Type B pancreatic cell (in vitro differentiated cells): ENCODE data around the gene SNX25. TPM values are rescaled to one million over a fixed set of nuclear protein-coding genes. Genes with fewer than 3 reads are reported as not detected.

Experiments used
- DNase-seq: peaks from one replicate; pipeline ENCODE4 v3.0.0; 2021; ENCODE audit warnings: mixed read lengths; ENCODE audit not compliant: unreplicated experiment; ENCODE audit errors: extremely low spot score
- H3K27ac Mint-ChIP-seq: 2 replicates; pipeline ENCODE4 v1.8.0; 2021; ENCODE audit warnings: mild to moderate bottlenecking, mixed read lengths
- H3K27me3 Mint-ChIP-seq: 2 replicates; pipeline ENCODE4 v1.8.0; 2021; ENCODE audit warnings: mixed read lengths
- H3K36me3 Mint-ChIP-seq: 2 replicates; pipeline ENCODE4 v1.8.0; 2021; ENCODE audit warnings: mixed read lengths
- H3K4me1 Mint-ChIP-seq: one replicate; pipeline ENCODE4 v1.8.0; 2021; ENCODE audit warnings: mixed read lengths; ENCODE audit not compliant: unreplicated experiment
- H3K4me3 Mint-ChIP-seq: 2 replicates; pipeline ENCODE4 v1.8.0; 2021; ENCODE audit warnings: mild to moderate bottlenecking, mixed read lengths
- H3K9me3 Mint-ChIP-seq: 2 replicates; pipeline ENCODE4 v1.8.0; 2021; ENCODE audit warnings: mixed read lengths
- total RNA-seq: library from RNA; stranded (reverse); gene quantifications from 2 replicates; pipeline ENCODE4 v1.2.1, GENCODE V29; 2021; ENCODE audit warnings: low replicate concordance
- TF ChIP-seq, protein P1 (sequence below): fragments of 200-600 bp; sonication (generic); conservative IDR thresholded peaks from 2 replicates; pipeline ENCODE4 v1.5.0; 2021; ENCODE audit warnings: antibody characterized with exemption, mild to moderate bottlenecking

Gene SNX25
- total RNA-seq, 1 donor from 2014 or later: 11.2 TPM

DNA sequence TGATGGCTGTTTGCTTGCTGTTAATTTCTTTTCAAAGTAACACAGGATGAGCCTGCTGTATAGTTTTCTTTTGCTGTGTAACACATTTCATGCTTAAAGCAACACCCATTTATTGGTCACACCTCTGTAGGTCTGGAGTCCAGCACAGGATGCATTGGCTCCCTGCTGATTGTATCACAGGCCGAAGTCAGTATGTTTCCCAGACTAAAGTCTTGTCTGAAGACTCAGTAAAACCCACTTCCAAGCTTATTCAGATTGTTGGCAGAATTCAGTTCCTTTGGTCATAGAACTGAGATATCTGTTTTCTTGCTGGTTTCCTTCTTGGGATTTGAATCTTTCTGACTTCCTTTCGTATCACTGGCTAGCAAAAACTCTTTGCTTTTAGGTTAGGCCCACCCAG lies 132.0 kb downstream of the SNX25 start:
- H3K9me3 Mint-ChIP-seq: no peaks in the 10 kb centered on the region
- H3K4me3 Mint-ChIP-seq: no peak overlapping the region
- H3K36me3 Mint-ChIP-seq: peaks cover 32% of the 10 kb centered on the region
- no peaks in the 10 kb centered on the region for H3K4me1 Mint-ChIP-seq
- no peak overlapping the region for H3K27ac Mint-ChIP-seq
- DNase-seq: no peak
- no peaks in the 10 kb centered on the region for H3K27me3 Mint-ChIP-seq
- TF ChIP-seq, protein P1, sequence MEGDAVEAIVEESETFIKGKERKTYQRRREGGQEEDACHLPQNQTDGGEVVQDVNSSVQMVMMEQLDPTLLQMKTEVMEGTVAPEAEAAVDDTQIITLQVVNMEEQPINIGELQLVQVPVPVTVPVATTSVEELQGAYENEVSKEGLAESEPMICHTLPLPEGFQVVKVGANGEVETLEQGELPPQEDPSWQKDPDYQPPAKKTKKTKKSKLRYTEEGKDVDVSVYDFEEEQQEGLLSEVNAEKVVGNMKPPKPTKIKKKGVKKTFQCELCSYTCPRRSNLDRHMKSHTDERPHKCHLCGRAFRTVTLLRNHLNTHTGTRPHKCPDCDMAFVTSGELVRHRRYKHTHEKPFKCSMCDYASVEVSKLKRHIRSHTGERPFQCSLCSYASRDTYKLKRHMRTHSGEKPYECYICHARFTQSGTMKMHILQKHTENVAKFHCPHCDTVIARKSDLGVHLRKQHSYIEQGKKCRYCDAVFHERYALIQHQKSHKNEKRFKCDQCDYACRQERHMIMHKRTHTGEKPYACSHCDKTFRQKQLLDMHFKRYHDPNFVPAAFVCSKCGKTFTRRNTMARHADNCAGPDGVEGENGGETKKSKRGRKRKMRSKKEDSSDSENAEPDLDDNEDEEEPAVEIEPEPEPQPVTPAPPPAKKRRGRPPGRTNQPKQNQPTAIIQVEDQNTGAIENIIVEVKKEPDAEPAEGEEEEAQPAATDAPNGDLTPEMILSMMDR: no peak

DNA sequence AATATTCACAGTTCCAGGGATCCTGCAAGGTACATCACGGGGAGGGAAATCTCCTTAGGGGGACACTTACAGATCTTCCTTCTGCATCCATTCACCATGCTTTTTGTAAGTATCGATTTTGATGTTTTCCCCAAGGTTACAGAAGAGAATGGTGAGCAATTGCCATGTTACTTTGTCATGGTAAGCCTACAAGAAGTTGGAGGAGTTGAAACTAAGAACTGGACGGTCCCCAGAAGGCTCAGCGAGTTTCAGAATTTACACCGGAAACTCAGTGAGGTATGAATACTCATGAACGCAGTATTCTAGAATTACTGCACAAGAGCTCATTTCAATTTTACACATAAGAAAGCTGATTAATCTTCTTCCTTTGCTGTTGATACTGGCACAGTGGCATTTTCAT lies 132.4 kb downstream of the SNX25 start:
- DNase-seq: no peak
- TF ChIP-seq, protein P1: no peak
- peaks cover 34% of the 10 kb centered on the region for H3K36me3 Mint-ChIP-seq
- H3K4me1 Mint-ChIP-seq: no peaks in the 10 kb centered on the region
- H3K9me3 Mint-ChIP-seq: no peaks in the 10 kb centered on the region
- no peaks in the 10 kb centered on the region for H3K27me3 Mint-ChIP-seq
- no peak overlapping the region for H3K27ac Mint-ChIP-seq
- H3K4me3 Mint-ChIP-seq: no peak overlapping the region

DNA sequence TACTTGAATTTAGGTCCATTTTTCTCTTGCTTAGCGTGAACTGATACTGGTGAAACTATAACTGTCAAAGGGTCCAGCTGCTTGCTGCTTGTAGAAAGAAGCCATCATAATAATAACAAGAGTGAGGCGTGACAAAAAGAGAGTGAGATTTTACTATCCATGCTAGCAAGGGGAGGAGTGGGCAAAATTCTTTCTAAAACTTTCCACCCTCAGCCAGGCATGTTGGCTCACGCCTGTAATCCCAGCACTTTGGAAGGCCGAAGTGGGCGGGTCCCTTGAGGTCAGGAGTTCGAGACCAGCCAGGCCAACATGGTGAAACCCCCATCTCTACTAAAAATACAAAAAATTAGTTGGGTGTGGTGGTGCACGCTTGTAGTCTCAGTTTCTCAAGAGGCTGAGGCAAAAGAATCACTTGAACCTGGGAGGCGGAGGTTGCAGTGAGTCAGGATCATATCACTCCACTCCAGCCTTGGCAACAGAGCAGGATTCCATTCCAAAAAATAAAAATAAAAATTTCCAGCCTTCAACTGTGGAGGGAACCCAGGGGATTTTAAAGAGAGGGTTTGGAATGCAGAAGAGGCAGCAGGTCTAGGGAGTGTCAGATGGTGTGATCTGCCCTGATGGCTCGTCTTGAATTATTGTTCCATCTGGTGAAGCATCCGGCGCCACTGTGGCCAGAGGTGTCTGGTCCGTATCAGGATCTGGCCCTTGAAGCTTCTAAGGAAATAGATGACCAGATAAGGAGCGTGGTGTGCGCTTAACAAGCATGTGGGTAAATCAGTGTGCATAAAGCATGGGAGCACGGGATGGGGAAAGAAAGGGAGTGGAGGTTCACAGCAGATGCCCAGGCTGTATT lies 134.6 kb downstream of the SNX25 start:
- Mint-ChIP-seq H3K9me3 (no peaks in the 10 kb centered on the region), H3K27ac (peak overlapping the region; percentile 24), H3K4me1 (no peaks in the 10 kb centered on the region), H3K36me3 (peaks cover 29% of the 10 kb centered on the region), H3K4me3 (no peak overlapping the region), H3K27me3 (no peaks in the 10 kb centered on the region)
- DNase-seq: no peak
- TF ChIP-seq, protein P1: no peak

- H3K27ac Mint-ChIP-seq: peak overlapping the region; percentile 24
Measured at GRCh38 chr4:185344743-185345538, 135.5 kb downstream of the SNX25 start.

GRCh38 chr4:185346975-185347601 lies 137.7 kb downstream of the SNX25 start:
- TF ChIP-seq, protein P1: no peak
- DNase-seq: no peak
- H3K4me1 Mint-ChIP-seq: no peaks in the 10 kb centered on the region
- no peak overlapping the region for H3K4me3 Mint-ChIP-seq
- no peaks in the 10 kb centered on the region for H3K27me3 Mint-ChIP-seq
- H3K9me3 Mint-ChIP-seq: no peaks in the 10 kb centered on the region
- H3K27ac Mint-ChIP-seq: no peak overlapping the region
- H3K36me3 Mint-ChIP-seq: peaks cover 30% of the 10 kb centered on the region

More at GRCh38 chr4:185344743-185345538, 135.5 kb downstream of the SNX25 start:
- TF ChIP-seq, protein P1: no peak
- Mint-ChIP-seq H3K27me3 (no peaks in the 10 kb centered on the region), H3K9me3 (no peaks in the 10 kb centered on the region), H3K36me3 (peaks cover 26% of the 10 kb centered on the region), H3K4me1 (no peaks in the 10 kb centered on the region), H3K4me3 (no peak overlapping the region)
- no peak for DNase-seq
